Erythroblast (primary cell): ENCODE results near the gene MSANTD1.

Experiments used
- GATA1 ChIP-seq: IDR thresholded peaks from 2 replicates; pipeline ENCODE4 v1.6.1; 2011; ENCODE audit warnings: low read depth, mild to moderate bottlenecking, control low read depth, low read length, moderate library complexity
- POLR2A ChIP-seq: IDR thresholded peaks from 2 replicates; pipeline ENCODE4 v1.6.1; 2011; ENCODE audit warnings: mild to moderate bottlenecking, low read length

- TF ChIP-seq POLR2A (no peak), GATA1 (no peak)
Observed at GRCh38 chr4:3256230-3257102, 7.5 kb downstream of the MSANTD1 start.
